Smooth muscle cell (in vitro differentiated cells): Measurements from ENCODE around the gene RBM19. TPM values are rescaled to one million over a fixed set of nuclear protein-coding genes. Genes with fewer than 3 reads are reported as not detected.
A peak's percentile ranks its signal among the peaks of the same experiment; 100 is the strongest.

ENCODE experiments used
- DNase-seq: peaks from one replicate; lab custom pipeline; 2025; ENCODE audit not compliant: unreplicated experiment; lab: John Stamatoyannopoulos, UW
- H2AFZ ChIP-seq: fragments of 200-600 bp; sonication (generic); 2 replicates; pipeline ENCODE4 v1.6.0; 2016; ENCODE audit warnings: antibody characterized with exemption, low read depth, mild to moderate bottlenecking
- H3F3A ChIP-seq: fragments of 200-600 bp; sonication (generic); 2 replicates; pipeline ENCODE4 v1.6.0; 2017; ENCODE audit warnings: antibody characterized with exemption, low read depth
- H3K27ac ChIP-seq: fragments of 200-600 bp; sonication (generic); 2 replicates; pipeline ENCODE4 v1.5.1; 2016; ENCODE audit warnings: low read depth, mild to moderate bottlenecking
- H3K27me3 ChIP-seq: fragments of 200-600 bp; sonication (generic); 2 replicates; pipeline ENCODE4 v1.6.1; 2016; ENCODE audit warnings: low read depth, mild to moderate bottlenecking
- H3K36me3 ChIP-seq: fragments of 200-600 bp; sonication (generic); 2 replicates; pipeline ENCODE4 v1.5.1; 2016; ENCODE audit warnings: low read depth
- H3K4me1 ChIP-seq: fragments of 200-600 bp; sonication (generic); 2 replicates; pipeline ENCODE4 v1.5.1; 2016; ENCODE audit warnings: low read depth
- H3K4me2 ChIP-seq: fragments of 200-600 bp; sonication (generic); 2 replicates; pipeline ENCODE4 v1.6.0; 2016; ENCODE audit warnings: mild to moderate bottlenecking
- H3K4me3 ChIP-seq: fragments of 200-600 bp; sonication (generic); 2 replicates; pipeline ENCODE4 v1.5.1; 2016; ENCODE audit warnings: mild to moderate bottlenecking
- H3K79me2 ChIP-seq: fragments of 200-600 bp; sonication (generic); 2 replicates; pipeline ENCODE4 v1.6.0; 2016; ENCODE audit warnings: low read depth, mild to moderate bottlenecking
- H3K9ac ChIP-seq: fragments of 200-600 bp; sonication (generic); 2 replicates; pipeline ENCODE4 v1.6.0; 2016; ENCODE audit warnings: low read depth
- H3K9me3 ChIP-seq: fragments of 200-600 bp; sonication (generic); replicated peaks from 2 replicates; pipeline ENCODE4 v1.5.1; 2016; ENCODE audit warnings: low read depth
- H4K20me1 ChIP-seq: fragments of 200-600 bp; sonication (generic); 2 replicates; pipeline ENCODE4 v1.6.0; 2016; ENCODE audit warnings: low read depth
- WGBS: methylation state at CpG from one replicate; pipeline ENCODE4 v1.1.7; 2016; ENCODE audit warnings: low lambda C conversion rate; 5-methylcytosine and 5-hydroxymethylcytosine counted together
- polyA plus RNA-seq: library from polyadenylated mRNA; unstranded; fragments of >200 nt; fragmentation: Nextera tagmentation; extraction: Ambion mirVana; gene quantifications from 2 replicates; pipeline ENCODE4 v1.2.1, GENCODE V29; 2016
- total RNA-seq: library from RNA; depleted of rRNA; stranded (reverse); fragments of >200 nt; gene quantifications from 2 replicates; pipeline ENCODE4 v1.2.3, GENCODE V29; 2014
- TF ChIP-seq, protein P1 (sequence below): fragments of 200-600 bp; sonication (generic); IDR thresholded peaks from 2 replicates; pipeline ENCODE4 v1.5.1; 2017; ENCODE audit warnings: borderline replicate concordance, mild to moderate bottlenecking, antibody characterized with exemption; ENCODE audit not compliant: insufficient read depth, poor library complexity, severe bottlenecking

Gene RBM19
- total and polyA plus RNA-seq, 2 experiments from 2014 or later = 12.8 to 15.9 TPM

DNA sequence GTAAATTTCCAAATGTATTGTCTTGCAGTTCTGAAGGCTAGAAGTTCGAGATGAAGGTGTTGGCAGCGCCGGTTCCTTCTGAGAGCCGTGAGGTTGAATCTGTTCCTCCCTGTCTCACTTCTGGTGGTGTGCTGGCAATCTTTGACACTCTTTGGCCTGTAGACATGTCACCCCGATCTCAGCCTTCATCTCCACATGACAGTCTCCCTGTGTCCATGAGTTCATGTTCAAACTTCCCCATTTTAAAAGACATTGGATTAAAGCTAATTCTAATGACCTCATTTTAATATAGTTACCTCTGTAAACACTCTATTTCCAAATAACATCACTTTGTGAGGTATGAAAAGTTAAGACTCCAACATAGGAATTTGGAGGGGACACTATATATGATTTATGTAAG lies 4.1 kb upstream of the RBM19 start:
- no peak for DNase-seq
- H2AFZ ChIP-seq = no peak overlapping the region
- H3K9me3 ChIP-seq = no peaks in the 10 kb centered on the region
- peaks cover 5% of the 10 kb centered on the region for H3K79me2 ChIP-seq
- H3F3A ChIP-seq = no peaks in the 10 kb centered on the region
- H3K27ac ChIP-seq = no peak overlapping the region
- H3K9ac ChIP-seq = no peak overlapping the region
- H4K20me1 ChIP-seq = no peaks in the 10 kb centered on the region
- peaks cover 4% of the 10 kb centered on the region for H3K4me1 ChIP-seq
- peaks cover 25% of the 10 kb centered on the region for H3K27me3 ChIP-seq
- H3K36me3 ChIP-seq = no peaks in the 10 kb centered on the region
- no peak overlapping the region for H3K4me3 ChIP-seq
- TF ChIP-seq, protein P1, sequence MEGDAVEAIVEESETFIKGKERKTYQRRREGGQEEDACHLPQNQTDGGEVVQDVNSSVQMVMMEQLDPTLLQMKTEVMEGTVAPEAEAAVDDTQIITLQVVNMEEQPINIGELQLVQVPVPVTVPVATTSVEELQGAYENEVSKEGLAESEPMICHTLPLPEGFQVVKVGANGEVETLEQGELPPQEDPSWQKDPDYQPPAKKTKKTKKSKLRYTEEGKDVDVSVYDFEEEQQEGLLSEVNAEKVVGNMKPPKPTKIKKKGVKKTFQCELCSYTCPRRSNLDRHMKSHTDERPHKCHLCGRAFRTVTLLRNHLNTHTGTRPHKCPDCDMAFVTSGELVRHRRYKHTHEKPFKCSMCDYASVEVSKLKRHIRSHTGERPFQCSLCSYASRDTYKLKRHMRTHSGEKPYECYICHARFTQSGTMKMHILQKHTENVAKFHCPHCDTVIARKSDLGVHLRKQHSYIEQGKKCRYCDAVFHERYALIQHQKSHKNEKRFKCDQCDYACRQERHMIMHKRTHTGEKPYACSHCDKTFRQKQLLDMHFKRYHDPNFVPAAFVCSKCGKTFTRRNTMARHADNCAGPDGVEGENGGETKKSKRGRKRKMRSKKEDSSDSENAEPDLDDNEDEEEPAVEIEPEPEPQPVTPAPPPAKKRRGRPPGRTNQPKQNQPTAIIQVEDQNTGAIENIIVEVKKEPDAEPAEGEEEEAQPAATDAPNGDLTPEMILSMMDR = no peak
- no peak overlapping the region for H3K4me2 ChIP-seq
- 84% methylated on average over 5 of the region's 5 CpGs for WGBS

DNA sequence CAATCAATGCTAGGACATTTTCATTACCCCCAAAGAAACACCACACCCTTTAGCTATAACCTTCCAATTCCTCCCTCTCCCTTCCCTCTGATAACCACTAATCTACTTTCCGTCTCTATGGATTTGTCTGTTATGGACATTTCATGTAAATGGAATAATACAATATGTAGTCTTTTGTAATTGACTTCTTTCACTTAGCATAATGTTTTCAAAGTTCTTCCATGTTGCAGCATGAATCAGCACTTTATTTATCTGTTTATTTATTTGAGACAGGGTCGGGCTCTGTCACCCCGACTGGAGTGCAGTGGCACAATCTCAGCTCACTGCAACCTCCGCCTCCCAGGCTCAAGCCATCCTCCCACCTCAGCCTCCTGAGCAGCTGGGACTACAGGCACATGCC lies 1.2 kb upstream of the RBM19 start:
- H3K9ac ChIP-seq = no peak overlapping the region
- peak overlapping the region; percentile 96 for H2AFZ ChIP-seq
- no peak overlapping the region for H3K4me2 ChIP-seq
- H3K36me3 ChIP-seq = no peaks in the 10 kb centered on the region
- 94% methylated on average over 4 of the region's 4 CpGs for WGBS
- H3F3A ChIP-seq = no peaks in the 10 kb centered on the region
- TF ChIP-seq, protein P1 = no peak
- no peaks in the 10 kb centered on the region for H4K20me1 ChIP-seq
- no peaks in the 10 kb centered on the region for H3K9me3 ChIP-seq
- H3K4me1 ChIP-seq = peaks cover 6% of the 10 kb centered on the region
- no peak overlapping the region for H3K27ac ChIP-seq
- peaks cover 10% of the 10 kb centered on the region for H3K27me3 ChIP-seq
- H3K79me2 ChIP-seq = peaks cover 9% of the 10 kb centered on the region
- H3K4me3 ChIP-seq = no peak overlapping the region
- no peak for DNase-seq

DNA sequence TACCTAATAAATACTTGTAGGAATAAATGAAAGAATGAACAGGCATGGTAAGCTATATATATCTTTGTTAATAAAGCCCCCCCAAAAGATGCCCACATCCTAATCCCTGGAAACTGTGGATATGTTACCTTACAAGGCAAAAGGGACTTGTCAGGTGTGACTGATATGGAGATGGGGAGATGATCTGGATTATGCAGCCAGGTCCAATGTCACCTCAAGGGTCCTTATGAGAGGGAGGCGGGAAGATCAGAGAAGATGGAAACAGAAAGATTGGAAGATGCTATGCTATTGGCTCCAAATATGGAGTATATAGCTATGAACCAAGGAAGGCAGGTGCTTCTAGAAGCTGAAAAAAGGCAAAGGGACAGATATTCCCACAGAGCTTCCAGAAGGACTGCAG lies 3.4 kb downstream of the RBM19 start:
- TF ChIP-seq, protein P1 = no peak
- H3K27me3 ChIP-seq = no peaks in the 10 kb centered on the region
- no peak for DNase-seq
- no peaks in the 10 kb centered on the region for H3F3A ChIP-seq
- peaks cover 6% of the 10 kb centered on the region for H3K4me1 ChIP-seq
- peaks cover 9% of the 10 kb centered on the region for H3K79me2 ChIP-seq
- H3K9ac ChIP-seq = no peak overlapping the region
- no peaks in the 10 kb centered on the region for H3K9me3 ChIP-seq
- H3K36me3 ChIP-seq = peaks cover 4% of the 10 kb centered on the region
- H3K4me3 ChIP-seq = no peak overlapping the region
- H3K4me2 ChIP-seq = no peak overlapping the region
- no peaks in the 10 kb centered on the region for H4K20me1 ChIP-seq
- 100% methylated on average over 1 of the region's 1 CpG for WGBS
- no peak overlapping the region for H3K27ac ChIP-seq
- no peak overlapping the region for H2AFZ ChIP-seq

DNA sequence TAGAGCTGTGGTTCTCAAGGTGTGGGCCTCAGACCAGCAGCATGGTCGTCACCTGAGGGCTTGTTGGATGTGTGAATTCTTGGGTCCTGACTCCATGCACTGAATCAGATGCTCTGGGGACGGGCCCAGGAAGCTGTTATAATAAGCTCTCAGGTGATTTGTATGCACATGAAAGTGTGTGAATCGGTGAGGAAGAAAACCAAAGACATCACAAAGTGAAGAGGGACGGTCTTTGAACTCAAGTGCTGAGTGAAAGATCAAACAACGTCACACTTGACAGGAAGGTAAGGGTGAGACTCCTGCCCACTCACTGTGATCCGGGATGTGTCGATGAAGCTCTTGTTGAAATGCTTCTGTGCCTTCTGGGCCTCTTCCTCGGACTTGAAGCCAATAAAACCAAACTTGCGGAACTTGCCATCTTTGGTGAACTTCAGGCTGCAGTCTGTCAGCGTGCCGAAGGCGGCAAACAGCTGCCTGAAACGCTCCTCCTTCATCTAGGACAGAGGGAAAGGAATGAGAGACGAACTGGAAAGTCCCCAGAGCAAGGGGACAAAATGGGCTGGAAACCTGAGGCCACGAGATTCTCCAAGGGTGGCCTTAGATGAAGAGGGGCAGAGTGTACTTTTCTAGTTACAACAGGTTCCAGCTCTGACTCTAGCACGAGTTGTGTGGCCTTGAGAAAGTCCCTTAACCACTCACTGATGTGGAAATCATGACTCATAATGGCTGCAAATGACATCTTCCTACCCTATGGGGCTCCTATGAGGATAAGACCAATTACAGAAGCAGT lies 4.0 kb downstream of the RBM19 start:
- TF ChIP-seq, protein P1 = no peak
- Histone ChIP-seq H3K27ac (no peak overlapping the region), H2AFZ (no peak overlapping the region), H4K20me1 (no peaks in the 10 kb centered on the region), H3K9me3 (no peaks in the 10 kb centered on the region), H3K4me3 (no peak overlapping the region), H3K4me2 (no peak overlapping the region), H3K36me3 (peaks cover 4% of the 10 kb centered on the region), H3K79me2 (peaks cover 9% of the 10 kb centered on the region), H3F3A (no peaks in the 10 kb centered on the region), H3K4me1 (peaks cover 6% of the 10 kb centered on the region), H3K9ac (no peak overlapping the region), H3K27me3 (no peaks in the 10 kb centered on the region)
- DNase-seq = no peak
- 89% methylated on average over 16 of the region's 16 CpGs for WGBS
